Measurements from ENCODE around the gene SOX9.
"Not testable (repeated sequence)": the region's sequence is repeated elsewhere in the genome, so short reads cannot be mapped to it uniquely, and the experiment has no call there.

Gene SOX9

GRCh38 chr17:72125742-72126141 is 4.9 kb downstream of the SOX9 start:
- DNase-seq (ENCODE audit: low read depth in 1 of 2, low spot score in 1 of 2), result no peak

- DNase-seq (ENCODE audit: low read depth in 1 of 2, low spot score in 1 of 2), result no peak
These were observed 6.0 kb downstream of the SOX9 start for GRCh38 chr17:72126575-72127486.

DNA sequence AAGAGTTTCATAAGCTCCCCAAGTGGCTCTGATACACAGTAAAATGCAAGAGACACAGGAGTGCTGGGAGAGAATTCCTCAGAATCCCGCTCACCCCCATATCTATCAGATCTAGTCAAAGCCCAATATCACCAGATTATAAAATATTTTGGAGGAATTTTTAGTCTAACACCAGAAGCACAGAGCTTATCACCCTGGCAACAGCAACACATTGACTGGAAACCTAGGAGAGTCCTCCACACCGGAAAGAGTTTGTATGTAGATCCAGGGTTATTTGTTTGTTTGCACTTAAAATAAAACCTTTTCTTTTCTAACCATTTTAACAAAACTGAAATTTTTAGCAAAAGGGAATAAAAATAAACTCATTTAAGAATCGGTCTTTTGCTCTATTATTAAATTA is 7.2 kb downstream of the SOX9 start:
- no peak for DNase-seq (ENCODE audit: low read depth in 1 of 2, low spot score in 1 of 2)

- DNase-seq (ENCODE audit: low read depth in 1 of 2, low spot score in 1 of 2), result no peak
These were observed 14.0 kb downstream of the SOX9 start for GRCh38 chr17:72134608-72135394.

DNA sequence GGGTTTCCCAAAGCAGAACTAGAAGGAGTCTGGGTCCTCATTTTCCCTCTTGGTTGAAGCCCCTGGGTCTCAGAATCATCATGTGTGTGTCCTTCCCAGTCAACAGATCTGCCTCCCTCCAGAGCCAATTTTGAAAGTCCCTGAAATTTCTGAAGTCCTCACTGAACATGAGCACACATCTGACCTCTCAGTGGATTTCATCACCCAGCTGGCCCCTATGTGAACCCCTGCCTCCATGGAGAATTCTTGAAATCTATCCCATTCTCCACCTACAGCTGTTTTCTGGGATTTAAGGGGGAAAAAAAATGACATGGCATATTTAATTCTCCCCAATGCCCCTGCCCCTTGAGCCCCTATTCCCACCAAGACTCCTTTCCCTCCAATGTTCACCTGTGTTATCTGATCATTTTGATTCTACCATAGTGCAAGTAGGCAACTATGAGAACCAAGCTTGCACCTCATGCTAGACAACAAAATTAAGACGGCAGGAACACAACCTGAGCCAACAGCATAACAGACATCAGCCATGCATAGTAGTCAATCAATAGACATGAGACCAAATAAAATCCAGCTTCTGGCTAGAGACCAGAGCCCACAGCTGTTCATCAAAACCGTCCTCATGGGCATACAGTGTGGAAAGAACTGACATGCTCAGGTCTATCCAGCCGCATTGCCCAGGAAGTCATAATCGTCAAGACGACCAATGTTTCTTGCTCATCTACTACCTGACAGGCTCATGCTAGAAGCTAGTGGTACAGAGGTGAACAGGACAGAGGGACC is 14.9 kb downstream of the SOX9 start:
- DNase-seq (ENCODE audit: low read depth in 1 of 2, low spot score in 1 of 2), result no peak

DNA sequence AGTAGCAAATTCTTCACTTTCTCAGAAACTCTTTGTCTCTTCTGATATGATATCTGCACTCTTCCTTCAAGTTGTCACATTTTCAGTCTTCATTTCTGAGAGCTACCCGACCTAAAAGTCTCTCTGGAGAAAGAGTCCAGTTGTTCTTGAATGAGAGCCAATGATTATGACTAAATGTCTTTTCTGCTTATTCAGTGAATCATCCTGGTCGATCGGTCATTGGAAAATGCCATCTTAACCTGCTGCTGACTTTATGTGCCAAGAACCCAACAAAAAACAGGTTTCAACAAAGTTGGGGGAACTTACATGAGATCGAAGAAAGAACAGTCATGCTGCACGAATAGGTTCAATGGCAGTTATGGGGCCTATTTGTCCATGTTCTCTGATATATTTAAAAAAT is 15.9 kb downstream of the SOX9 start:
- no peak for DNase-seq (ENCODE audit: low read depth in 1 of 2, low spot score in 1 of 2)

- DNase-seq (ENCODE audit: low read depth in 1 of 2, low spot score in 1 of 2), result no peak
These were observed 16.3 kb downstream of the SOX9 start for GRCh38 chr17:72137161-72137560.

DNA sequence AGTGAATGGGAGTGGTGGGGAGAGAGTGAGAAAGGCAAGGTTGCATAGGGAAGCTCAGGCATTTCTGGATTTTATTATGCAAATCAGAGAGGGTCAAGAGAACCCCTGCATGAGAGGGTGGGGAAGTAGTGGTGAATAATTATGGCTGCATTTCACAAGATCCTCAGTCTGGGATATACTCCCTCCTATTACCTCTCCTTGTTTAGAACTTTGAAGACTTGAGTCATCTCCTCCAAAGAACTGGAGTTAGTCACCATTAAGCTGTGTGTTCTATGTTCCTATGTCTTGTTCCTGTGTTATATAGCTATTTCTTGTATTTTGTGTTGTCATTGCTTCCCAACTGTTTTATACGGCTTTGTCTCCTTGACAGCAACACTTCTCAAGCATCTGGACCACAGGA is 18.4 kb downstream of the SOX9 start:
- DNase-seq (ENCODE audit: low read depth in 1 of 2, low spot score in 1 of 2), result no peak

DNA sequence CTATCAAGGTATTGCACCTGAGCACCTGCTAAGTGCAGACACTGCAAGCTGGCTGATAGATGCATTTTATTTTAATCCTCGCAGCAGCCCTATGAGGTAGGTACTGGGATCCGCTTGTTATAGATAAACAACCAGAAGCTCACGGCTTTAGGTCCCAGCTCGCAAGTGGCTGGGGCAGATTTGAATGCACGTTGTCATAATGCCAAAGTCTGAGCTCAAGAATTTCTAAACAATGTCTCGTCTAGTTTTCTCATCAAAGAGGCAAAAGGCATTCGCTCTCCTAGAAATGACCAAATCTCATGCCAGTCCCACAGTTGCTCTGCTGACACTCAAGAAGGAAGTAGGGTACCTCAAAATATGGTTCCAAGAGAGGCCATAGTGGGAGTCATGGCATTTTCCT is 20.5 kb downstream of the SOX9 start:
- DNase-seq (ENCODE audit: low read depth in 1 of 2, low spot score in 1 of 2), result no peak

GRCh38 chr17:72142097-72142496 is 21.3 kb downstream of the SOX9 start:
- not testable (repeated sequence) for DNase-seq (ENCODE audit: low read depth in 1 of 2, low spot score in 1 of 2)

DNA sequence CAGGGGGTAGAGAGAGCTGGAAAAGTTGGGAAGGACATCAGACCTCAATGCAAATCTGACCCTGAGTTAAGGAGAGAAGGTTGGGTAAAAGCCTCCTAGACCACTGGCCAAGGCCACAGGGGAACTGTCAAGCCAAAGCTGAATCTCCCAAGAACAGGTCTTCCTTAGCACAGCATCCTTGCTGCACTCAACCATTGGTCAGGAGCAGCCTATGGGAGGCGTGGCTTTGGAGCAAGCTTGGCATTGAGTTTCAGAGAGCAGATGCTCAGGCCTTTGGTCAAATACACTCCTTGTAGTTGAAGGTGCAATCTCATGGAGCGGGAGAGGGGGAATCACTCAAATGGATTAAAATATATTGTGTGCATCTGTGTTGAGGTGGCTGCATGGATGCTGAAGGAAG is 21.8 kb downstream of the SOX9 start:
- DNase-seq (ENCODE audit: low read depth in 1 of 2, low spot score in 1 of 2), result no peak

DNA sequence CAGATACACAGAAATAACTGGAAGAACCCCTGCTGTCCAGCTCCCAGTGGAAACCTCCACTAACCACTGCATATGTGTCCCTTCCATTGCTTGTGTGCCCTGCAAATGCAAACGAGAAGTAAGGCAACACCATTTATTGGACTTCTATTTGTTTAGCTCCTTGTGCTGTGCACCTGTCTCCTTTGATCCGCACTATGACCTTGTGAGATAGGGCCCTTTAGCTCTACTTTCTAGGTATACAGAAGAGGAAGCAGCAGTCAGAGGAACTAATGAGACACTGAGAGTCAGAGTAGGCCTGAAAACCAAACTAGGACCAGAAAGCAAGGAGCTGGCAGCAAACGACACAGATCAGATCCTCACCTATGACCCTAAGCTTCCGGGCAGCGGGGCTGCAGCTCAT is 22.4 kb downstream of the SOX9 start:
- no peak for DNase-seq (ENCODE audit: low read depth in 1 of 2, low spot score in 1 of 2)

- no peak for DNase-seq (ENCODE audit: low read depth in 1 of 2, low spot score in 1 of 2)
These were observed 23.3 kb downstream of the SOX9 start for GRCh38 chr17:72144101-72144500.

DNA sequence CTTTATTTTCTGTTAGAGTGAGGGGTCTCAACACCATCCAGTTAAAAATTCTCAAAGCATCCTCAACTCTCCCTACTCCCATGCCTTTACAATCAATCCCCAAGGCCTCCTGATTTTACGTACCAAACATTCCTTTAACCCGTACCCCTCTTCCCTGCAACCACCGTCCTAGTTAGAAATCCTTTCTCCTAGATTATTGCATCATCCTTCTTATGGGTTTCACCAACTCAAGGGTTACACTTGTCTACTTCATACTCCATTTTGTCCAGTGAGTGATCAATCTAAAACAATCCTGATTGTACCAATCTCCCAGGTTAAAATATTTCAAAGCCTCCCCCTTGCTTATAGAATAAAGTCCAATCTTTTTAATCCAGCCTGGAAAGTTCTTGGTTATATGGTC is 24.7 kb downstream of the SOX9 start:
- no peak for DNase-seq (ENCODE audit: low read depth in 1 of 2, low spot score in 1 of 2)

- no peak for DNase-seq (ENCODE audit: low read depth in 1 of 2, low spot score in 1 of 2)
These were observed 25.1 kb downstream of the SOX9 start for GRCh38 chr17:72145962-72146361.

DNA sequence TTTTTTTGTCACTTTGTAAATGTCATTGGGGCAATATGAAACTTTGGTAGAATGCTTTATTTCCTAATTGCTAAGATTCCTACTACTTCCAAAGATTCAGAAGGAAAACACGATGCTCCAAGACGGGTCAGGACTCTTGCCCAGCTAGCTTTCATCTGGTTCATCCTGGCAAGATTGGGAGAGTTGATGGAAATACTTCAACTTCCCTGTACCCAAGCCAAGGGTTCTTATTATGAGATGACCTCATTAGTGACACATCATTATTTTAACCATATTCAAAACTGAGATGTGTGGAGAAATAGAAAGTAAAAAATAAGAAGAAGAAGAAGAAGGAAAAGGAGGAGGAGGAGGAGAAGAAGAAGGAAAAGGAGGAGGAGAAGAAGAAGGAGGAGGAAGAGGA is 25.6 kb downstream of the SOX9 start:
- DNase-seq (ENCODE audit: low read depth in 1 of 2, low spot score in 1 of 2), result no peak

GRCh38 chr17:72150632-72151460 is 30.0 kb downstream of the SOX9 start:
- no peak for DNase-seq (ENCODE audit: low read depth in 1 of 2, low spot score in 1 of 2)

DNA sequence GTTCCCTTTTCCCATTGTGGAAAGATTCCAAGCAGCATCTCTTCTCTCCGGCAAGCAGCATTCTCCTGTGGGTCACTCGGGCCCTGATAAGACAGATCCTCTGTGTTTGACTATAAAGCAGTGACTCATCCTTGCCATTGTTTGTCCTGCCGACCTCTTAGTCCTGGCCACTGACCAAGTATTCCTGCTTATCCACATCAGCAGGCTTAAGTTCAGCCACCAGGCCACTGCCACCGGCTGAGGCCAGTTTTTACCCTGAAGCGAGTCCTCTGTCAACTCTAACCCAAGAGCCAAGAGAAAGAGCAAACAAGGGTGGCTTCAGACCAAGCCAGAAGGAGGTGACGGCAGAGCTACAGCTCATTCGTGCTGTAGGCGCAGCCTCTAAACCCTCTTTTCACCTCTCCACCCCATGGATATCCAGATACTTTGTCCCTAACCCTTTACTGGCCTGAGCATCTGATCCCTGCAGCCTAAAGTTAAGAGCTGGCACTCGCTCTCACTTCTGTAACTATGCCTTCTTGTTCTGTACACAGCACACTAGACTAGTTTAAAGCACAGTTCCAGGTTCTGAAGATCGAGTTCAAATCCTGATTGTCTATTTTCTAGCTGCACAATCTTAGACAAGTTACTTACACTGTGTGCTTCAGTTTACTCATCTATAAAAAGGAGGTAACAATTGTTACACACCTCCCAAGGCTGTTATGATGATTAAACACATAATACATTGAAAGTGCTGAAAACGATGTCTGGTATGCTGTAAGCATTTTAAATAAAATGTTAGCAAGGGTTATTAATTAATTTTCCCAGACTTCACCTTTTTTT is 31.0 kb downstream of the SOX9 start:
- DNase-seq (ENCODE audit: low read depth in 1 of 2, low spot score in 1 of 2), result no peak

DNA sequence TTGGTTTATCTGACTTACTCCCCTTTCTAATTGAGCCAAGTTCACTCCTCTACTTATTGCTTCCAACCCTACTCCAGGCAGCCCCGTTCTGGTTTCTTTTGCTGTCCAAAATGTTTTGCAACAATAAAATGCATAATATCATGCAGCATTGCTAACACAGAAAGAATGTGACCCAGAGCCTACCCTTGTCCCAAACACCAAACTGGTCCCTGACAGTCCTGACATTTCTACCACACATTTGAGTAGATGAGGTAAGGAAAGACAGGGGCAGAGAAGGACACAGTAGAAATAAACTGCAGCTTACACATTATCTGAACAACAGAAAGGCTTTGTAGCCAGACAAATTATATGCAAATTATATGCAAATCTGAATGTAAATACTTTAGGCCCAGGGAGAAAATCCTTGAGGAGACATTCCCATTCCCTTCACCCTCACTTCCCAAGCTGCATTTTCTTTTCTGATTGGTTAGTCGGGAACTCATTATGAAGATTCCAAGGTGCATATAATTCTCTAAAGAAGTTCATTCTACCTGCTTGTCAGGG is 31.6 kb downstream of the SOX9 start:
- DNase-seq (ENCODE audit: low read depth in 1 of 2, low spot score in 1 of 2), result no peak

Data from stimulated activated CD4-positive, alpha-beta T cell treated with anti-CD3 and anti-CD28 coated beads, Interleukin-15, amount 100 ng/mL, for 1 hour (primary cell).